Testis (tissue), 2 donors: ENCODE results near the gene TBCD.

Experiments used
- POLR2A ChIP-seq: fragments of 450-650 bp; IDR thresholded peaks from one replicate; pipeline ENCODE4 v1.6.1; 2017; ENCODE audit warnings: antibody characterized with exemption, mild to moderate bottlenecking, moderate library complexity
- TF ChIP-seq, protein P1 (sequence below), 3 experiments: fragments of 450-650 bp in 2 of 3; fragments of 200-600 bp in 1 of 3; sonication (generic) in 1 of 3; IDR thresholded peaks; one replicate each; pipeline ENCODE4 v1.5.1; 2016 to 2019; ENCODE audit warnings: antibody characterized with exemption in 3 of 3, mild to moderate bottlenecking in 2 of 3, moderate library complexity in 1 of 3

DNA sequence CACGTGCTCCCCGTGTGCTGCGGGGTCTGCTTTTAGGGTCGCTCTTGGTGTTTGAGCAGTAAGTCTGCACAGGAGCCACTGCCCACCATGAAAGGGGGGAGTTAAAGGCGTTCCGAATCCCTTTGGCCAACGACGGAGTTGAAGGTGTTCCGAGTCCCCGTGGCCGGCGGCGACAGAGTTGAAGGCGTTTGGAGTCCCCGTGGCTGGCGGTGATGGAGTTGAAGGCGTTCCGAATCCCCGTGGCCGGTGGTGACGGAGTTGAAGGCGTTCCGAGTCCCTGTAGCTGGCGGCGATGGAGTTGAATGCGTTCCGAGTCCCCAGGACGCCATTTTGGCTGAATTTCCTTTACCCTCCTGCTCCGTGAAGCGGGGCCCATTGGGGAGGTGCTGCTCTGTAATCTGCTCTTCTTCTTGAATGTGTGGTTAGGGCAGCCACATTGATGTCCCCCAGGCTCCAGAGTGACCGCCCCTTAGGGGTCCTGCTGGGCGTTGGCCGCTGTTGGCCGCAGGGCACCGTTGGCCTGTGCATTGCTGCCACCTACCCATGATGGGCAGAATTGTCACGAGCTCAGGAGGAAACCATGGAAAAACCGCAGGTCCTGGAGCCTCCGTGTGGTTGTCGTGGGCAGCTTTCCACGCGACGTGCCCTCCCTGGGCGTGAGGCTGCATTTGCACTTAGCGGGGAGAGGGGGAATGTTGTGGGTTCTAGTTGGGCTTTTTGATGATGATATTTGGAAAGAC lies 161.6 kb downstream of the TBCD start:
- TF ChIP-seq, protein P1, sequence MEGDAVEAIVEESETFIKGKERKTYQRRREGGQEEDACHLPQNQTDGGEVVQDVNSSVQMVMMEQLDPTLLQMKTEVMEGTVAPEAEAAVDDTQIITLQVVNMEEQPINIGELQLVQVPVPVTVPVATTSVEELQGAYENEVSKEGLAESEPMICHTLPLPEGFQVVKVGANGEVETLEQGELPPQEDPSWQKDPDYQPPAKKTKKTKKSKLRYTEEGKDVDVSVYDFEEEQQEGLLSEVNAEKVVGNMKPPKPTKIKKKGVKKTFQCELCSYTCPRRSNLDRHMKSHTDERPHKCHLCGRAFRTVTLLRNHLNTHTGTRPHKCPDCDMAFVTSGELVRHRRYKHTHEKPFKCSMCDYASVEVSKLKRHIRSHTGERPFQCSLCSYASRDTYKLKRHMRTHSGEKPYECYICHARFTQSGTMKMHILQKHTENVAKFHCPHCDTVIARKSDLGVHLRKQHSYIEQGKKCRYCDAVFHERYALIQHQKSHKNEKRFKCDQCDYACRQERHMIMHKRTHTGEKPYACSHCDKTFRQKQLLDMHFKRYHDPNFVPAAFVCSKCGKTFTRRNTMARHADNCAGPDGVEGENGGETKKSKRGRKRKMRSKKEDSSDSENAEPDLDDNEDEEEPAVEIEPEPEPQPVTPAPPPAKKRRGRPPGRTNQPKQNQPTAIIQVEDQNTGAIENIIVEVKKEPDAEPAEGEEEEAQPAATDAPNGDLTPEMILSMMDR (IDR thresholded peaks at IDR 0.05): no peak
- TF ChIP-seq POLR2A: no peak
